ENCODE data around the gene TSC22D2.

Gene TSC22D2

GRCh38 chr3:150436161-150436560, 28.1 kb downstream of the TSC22D2 start:
- TF ChIP-seq HDGF (IDR thresholded peaks at IDR 0.05; ENCODE audit: borderline replicate concordance) (no peak), BHLHE40 (IDR thresholded peaks at IDR 0.05; ENCODE audit: borderline replicate concordance) (no peak), FOXA1 (IDR thresholded peaks at IDR 0.05) (no peak), TARDBP (IDR thresholded peaks at IDR 0.05) (no peak), L3MBTL2 (conservative IDR thresholded peaks at IDR 0.05) (no peak), ARNT (IDR thresholded peaks at IDR 0.05) (no peak), SUZ12 (IDR thresholded peaks at IDR 0.05) (no peak), CTBP1 (IDR thresholded peaks at IDR 0.05; ENCODE audit: borderline replicate concordance) (no peak), ELF4 (IDR thresholded peaks at IDR 0.05) (no peak)
- no peak for DNase-seq (ENCODE audit: extremely low spot score)
- ChIA-PET CTCF (no interaction called here), POLR2A (no interaction called here)

- ChIA-PET POLR2A (no interaction called here), CTCF (no interaction called here)
- TF ChIP-seq, protein P1, sequence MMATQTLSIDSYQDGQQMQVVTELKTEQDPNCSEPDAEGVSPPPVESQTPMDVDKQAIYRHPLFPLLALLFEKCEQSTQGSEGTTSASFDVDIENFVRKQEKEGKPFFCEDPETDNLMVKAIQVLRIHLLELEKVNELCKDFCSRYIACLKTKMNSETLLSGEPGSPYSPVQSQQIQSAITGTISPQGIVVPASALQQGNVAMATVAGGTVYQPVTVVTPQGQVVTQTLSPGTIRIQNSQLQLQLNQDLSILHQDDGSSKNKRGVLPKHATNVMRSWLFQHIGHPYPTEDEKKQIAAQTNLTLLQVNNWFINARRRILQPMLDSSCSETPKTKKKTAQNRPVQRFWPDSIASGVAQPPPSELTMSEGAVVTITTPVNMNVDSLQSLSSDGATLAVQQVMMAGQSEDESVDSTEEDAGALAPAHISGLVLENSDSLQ (IDR thresholded peaks at IDR 0.05) = no peak
- TF ChIP-seq SP1 (IDR thresholded peaks at IDR 0.05) (no peak), TARDBP (IDR thresholded peaks at IDR 0.05) (no peak), L3MBTL2 (conservative IDR thresholded peaks at IDR 0.05) (no peak), CTBP1 (IDR thresholded peaks at IDR 0.05; ENCODE audit: borderline replicate concordance) (no peak), BHLHE40 (IDR thresholded peaks at IDR 0.05; ENCODE audit: borderline replicate concordance) (no peak), FOXK2 (IDR thresholded peaks at IDR 0.05) (no peak), ZNF384 (IDR thresholded peaks at IDR 0.05) (no peak), ELF4 (IDR thresholded peaks at IDR 0.05) (no peak), FOXA1 (IDR thresholded peaks at IDR 0.05) (no peak), HDGF (IDR thresholded peaks at IDR 0.05; ENCODE audit: borderline replicate concordance) (no peak), NFRKB (IDR thresholded peaks at IDR 0.05) (no peak)
- no peak for DNase-seq (ENCODE audit: extremely low spot score)
Measured at GRCh38 chr3:150439657-150440056, 31.6 kb downstream of the TSC22D2 start.

DNA sequence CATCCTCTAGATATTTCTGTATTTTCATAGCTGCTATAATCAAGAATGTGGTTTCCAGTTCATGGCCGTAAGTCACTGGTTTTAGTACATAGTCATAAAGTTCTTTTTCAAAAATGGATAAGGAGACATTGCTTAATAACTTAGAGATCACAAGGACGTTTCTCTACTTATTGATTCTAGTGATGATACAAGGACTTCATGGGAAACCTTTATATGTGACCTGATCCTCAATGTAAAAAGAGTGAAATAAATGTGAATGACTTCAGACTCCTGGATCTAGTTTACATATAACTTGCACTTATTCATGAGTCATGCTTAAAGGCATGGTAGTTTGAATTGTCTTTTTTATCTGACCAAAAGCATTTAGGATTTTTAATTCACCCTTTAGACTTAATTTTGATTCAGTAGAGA, 35.2 kb downstream of the TSC22D2 start:
- no peak for DNase-seq (ENCODE audit: extremely low spot score)
- TF ChIP-seq ELF4 (IDR thresholded peaks at IDR 0.05) (no peak), BHLHE40 (IDR thresholded peaks at IDR 0.05; ENCODE audit: borderline replicate concordance) (no peak), FOXM1 (IDR thresholded peaks at IDR 0.05; ENCODE audit: borderline replicate concordance) (no peak), L3MBTL2 (conservative IDR thresholded peaks at IDR 0.05) (no peak), ARNT (IDR thresholded peaks at IDR 0.05) (no peak), NFRKB (IDR thresholded peaks at IDR 0.05) (no peak), HDGF (IDR thresholded peaks at IDR 0.05; ENCODE audit: borderline replicate concordance) (no peak), TARDBP (IDR thresholded peaks at IDR 0.05) (no peak), ZNF384 (IDR thresholded peaks at IDR 0.05) (no peak), FOXK2 (IDR thresholded peaks at IDR 0.05) (no peak), SUZ12 (IDR thresholded peaks at IDR 0.05) (no peak), CTBP1 (IDR thresholded peaks at IDR 0.05; ENCODE audit: borderline replicate concordance) (no peak), LEF1 (IDR thresholded peaks at IDR 0.05; ENCODE audit: borderline replicate concordance) (no peak), FOXA1 (IDR thresholded peaks at IDR 0.05) (no peak), SP1 (IDR thresholded peaks at IDR 0.05) (no peak)
- TF ChIP-seq, protein P1 (IDR thresholded peaks at IDR 0.05) = no peak
- POLR2A ChIA-PET = no interaction called here
- CTCF ChIA-PET = no interaction called here

DNA sequence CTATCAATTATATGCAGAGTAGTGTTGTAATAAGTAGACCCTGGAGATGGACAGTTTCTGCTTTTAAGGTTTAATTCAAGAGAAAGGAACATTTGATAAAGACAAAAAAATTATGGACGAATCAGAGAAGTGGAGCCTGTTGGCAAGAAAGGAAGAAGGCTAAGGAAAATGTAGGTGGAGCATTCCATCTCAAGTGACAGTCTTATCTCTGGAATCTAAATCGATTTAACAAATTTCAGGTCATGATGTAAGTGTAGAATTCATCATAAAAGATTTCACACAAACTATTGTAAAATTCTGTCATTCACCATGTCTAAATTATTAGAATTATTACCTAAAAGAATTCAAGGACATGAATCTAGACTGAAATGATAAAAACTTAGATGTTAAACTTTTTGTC, 36.3 kb downstream of the TSC22D2 start:
- CTCF ChIA-PET = no interaction called here
- POLR2A ChIA-PET = no interaction called here
- DNase-seq (ENCODE audit: extremely low spot score) = no peak
- TF ChIP-seq LEF1 (IDR thresholded peaks at IDR 0.05; ENCODE audit: borderline replicate concordance) (no peak), SUZ12 (IDR thresholded peaks at IDR 0.05) (no peak), FOXA1 (IDR thresholded peaks at IDR 0.05) (no peak), FOXK2 (IDR thresholded peaks at IDR 0.05) (no peak), HDGF (IDR thresholded peaks at IDR 0.05; ENCODE audit: borderline replicate concordance) (no peak)

- DNase-seq (ENCODE audit: extremely low spot score) = no peak
- POLR2A ChIA-PET = no interaction called here
- CTCF ChIA-PET = no interaction called here
- no peak for TF ChIP-seq ZNF384 (IDR thresholded peaks at IDR 0.05)
- no peak for TF ChIP-seq L3MBTL2 (conservative IDR thresholded peaks at IDR 0.05)
- no peak for TF ChIP-seq LEF1 (IDR thresholded peaks at IDR 0.05; ENCODE audit: borderline replicate concordance)
- TF ChIP-seq BHLHE40 (IDR thresholded peaks at IDR 0.05; ENCODE audit: borderline replicate concordance) = no peak
- no peak for TF ChIP-seq HDGF (IDR thresholded peaks at IDR 0.05; ENCODE audit: borderline replicate concordance)
- TF ChIP-seq FOXK2 (IDR thresholded peaks at IDR 0.05) = no peak
- no peak for TF ChIP-seq TARDBP (IDR thresholded peaks at IDR 0.05)
Measured at GRCh38 chr3:150446470-150446977, 38.4 kb downstream of the TSC22D2 start.

DNA sequence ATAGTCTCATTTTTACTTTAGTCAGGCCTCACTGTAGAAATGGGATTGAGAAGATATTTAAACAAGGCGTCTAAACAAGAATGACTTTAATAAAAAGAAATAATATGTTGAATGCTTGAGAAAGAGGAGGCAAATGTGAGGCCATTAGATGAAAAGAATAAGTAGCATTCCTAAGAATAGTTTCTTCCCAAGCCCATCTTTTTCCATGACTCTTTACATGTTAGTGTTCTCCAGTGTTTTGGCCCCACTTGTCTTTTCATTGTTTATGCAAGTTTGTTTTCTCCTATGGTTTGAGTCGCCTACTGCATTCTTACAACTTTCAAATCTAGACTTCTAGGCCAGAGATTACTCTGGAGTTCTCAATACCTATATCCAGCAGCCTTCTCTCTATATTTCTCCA, 39.0 kb downstream of the TSC22D2 start:
- CTCF ChIA-PET = no interaction called here
- TF ChIP-seq, protein P1 (IDR thresholded peaks at IDR 0.05) = no peak
- TF ChIP-seq LEF1 (IDR thresholded peaks at IDR 0.05; ENCODE audit: borderline replicate concordance) = no peak
- no peak for TF ChIP-seq TARDBP (IDR thresholded peaks at IDR 0.05)
- no peak for TF ChIP-seq FOXM1 (IDR thresholded peaks at IDR 0.05; ENCODE audit: borderline replicate concordance)
- TF ChIP-seq CTBP1 (IDR thresholded peaks at IDR 0.05; ENCODE audit: borderline replicate concordance) = no peak
- no peak for TF ChIP-seq ZNF384 (IDR thresholded peaks at IDR 0.05)
- no peak for TF ChIP-seq SUZ12 (IDR thresholded peaks at IDR 0.05)
- no peak for TF ChIP-seq FOXA1 (IDR thresholded peaks at IDR 0.05)
- no peak for TF ChIP-seq HDGF (IDR thresholded peaks at IDR 0.05; ENCODE audit: borderline replicate concordance)
- no peak for TF ChIP-seq FOXK2 (IDR thresholded peaks at IDR 0.05)
- no peak for TF ChIP-seq BHLHE40 (IDR thresholded peaks at IDR 0.05; ENCODE audit: borderline replicate concordance)
- TF ChIP-seq NFRKB (IDR thresholded peaks at IDR 0.05) = no peak
- TF ChIP-seq ARNT (IDR thresholded peaks at IDR 0.05) = no peak
- POLR2A ChIA-PET = no interaction called here
- DNase-seq (ENCODE audit: extremely low spot score) = no peak
